ENCODE results near the gene SDE2. TPM values are rescaled to one million over a fixed set of nuclear protein-coding genes. Genes with fewer than 3 reads are reported as not detected.

The SDE2 gene
- total RNA-seq, 2 donors from 2014 or later = 19.9 to 24.8 TPM

GRCh38 chr1:225965231-225965630, 33.9 kb downstream of the SDE2 start:
- Histone ChIP-seq H3K9me3 (no peaks in the 10 kb centered on the region), H3K4me3 (no peak overlapping the region), H3K4me1 (replicated peaks) (no peaks in the 10 kb centered on the region), H3K27me3 (replicated peaks; ENCODE audit: insufficient read depth) (no peaks in the 10 kb centered on the region), H3K27ac (no peak overlapping the region), H3K36me3 (no peaks in the 10 kb centered on the region)
- 75% methylated on average over 5 of the region's 5 CpGs for WGBS
- no peak for DNase-seq (ENCODE audit: low spot score)
- TF ChIP-seq POLR2A (IDR thresholded peaks at IDR 0.05) (no peak), CTCF (IDR thresholded peaks at IDR 0.05) (no peak), POLR2AphosphoS5 (IDR thresholded peaks at IDR 0.05) (no peak)
- intact Hi-C loops (cut with DNase I) = no loop called here

- Histone ChIP-seq H3K4me3 (no peak overlapping the region), H3K9me3 (no peaks in the 10 kb centered on the region), H3K27me3 (replicated peaks; ENCODE audit: insufficient read depth) (no peaks in the 10 kb centered on the region), H3K27ac (no peak overlapping the region), H3K4me1 (replicated peaks) (no peaks in the 10 kb centered on the region), H3K36me3 (no peaks in the 10 kb centered on the region)
- DNase-seq (ENCODE audit: low spot score) = no peak
- no peak for TF ChIP-seq POLR2A (IDR thresholded peaks at IDR 0.05)
- no peak for TF ChIP-seq CTCF (IDR thresholded peaks at IDR 0.05)
- no peak for TF ChIP-seq POLR2AphosphoS5 (IDR thresholded peaks at IDR 0.05)
- 94% methylated on average over 15 of the region's 15 CpGs for WGBS
- intact Hi-C loops (cut with DNase I) = no loop called here
Observed at GRCh38 chr1:225963735-225964530, 35.2 kb downstream of the SDE2 start.

- Histone ChIP-seq H3K9me3 (no peaks in the 10 kb centered on the region), H3K27me3 (replicated peaks; ENCODE audit: insufficient read depth) (no peaks in the 10 kb centered on the region), H3K4me3 (no peak overlapping the region), H3K4me1 (replicated peaks) (no peaks in the 10 kb centered on the region), H3K27ac (no peak overlapping the region), H3K36me3 (no peaks in the 10 kb centered on the region)
- intact Hi-C loops (cut with DNase I) = no loop called here
- WGBS = 35% methylated on average over 21 of the region's 21 CpGs
- DNase-seq (ENCODE audit: low spot score) = no peak
- TF ChIP-seq POLR2AphosphoS5 (IDR thresholded peaks at IDR 0.05) = no peak
- peak in 3 of 4 experiments; percentile 10 to 41 (median 34) for TF ChIP-seq CTCF (IDR thresholded peaks at IDR 0.05)
- no peak for TF ChIP-seq POLR2A (IDR thresholded peaks at IDR 0.05)
Observed at GRCh38 chr1:225962440-225962975, 36.6 kb downstream of the SDE2 start.

- intact Hi-C loops (cut with DNase I) = no loop called here
- H3K9me3 ChIP-seq = no peaks in the 10 kb centered on the region
- H3K27ac ChIP-seq = no peak overlapping the region
- H3K27me3 ChIP-seq (replicated peaks; ENCODE audit: insufficient read depth) = no peaks in the 10 kb centered on the region
- no peaks in the 10 kb centered on the region for H3K36me3 ChIP-seq
- 67% methylated on average over 20 of the region's 20 CpGs for WGBS
- no peak for DNase-seq (ENCODE audit: low spot score)
- no peak overlapping the region for H3K4me3 ChIP-seq
- H3K4me1 ChIP-seq (replicated peaks) = no peaks in the 10 kb centered on the region
- TF ChIP-seq POLR2AphosphoS5 (IDR thresholded peaks at IDR 0.05) (no peak), POLR2A (IDR thresholded peaks at IDR 0.05) (no peak), CTCF (IDR thresholded peaks at IDR 0.05) (no peak)
Observed at GRCh38 chr1:225961659-225962439, 37.3 kb downstream of the SDE2 start.

Measured in prostate gland (tissue), 2 donors.